B cell (primary cell): ENCODE measurements around the gene CCDC137. TPM values are rescaled to one million over a fixed set of nuclear protein-coding genes. Genes with fewer than 3 reads are reported as not detected.

ENCODE experiments used
- ATAC-seq: fragments of 200-7000 bp; cut with Tn5 transposase; one replicate; pipeline ENCODE4 v1.10.0; 2021; ENCODE audit warnings: low read depth, mild to moderate bottlenecking, moderate number of reproducible peaks, moderate library complexity
- CTCF ChIA-PET: fragments of 350-600 bp; sonication (Branson Sonifier 250); formaldehyde crosslinking; loops from one replicate; lab custom pipeline; 2021; ENCODE audit warnings: antibody characterized with exemption, inconsistent platforms; lab: Charles Lee
- POLR2A ChIA-PET: fragments of 350-600 bp; sonication (Branson Sonifier 250); formaldehyde crosslinking; loops from one replicate; lab custom pipeline; 2021; ENCODE audit warnings: antibody characterized with exemption; lab: Charles Lee
- DNase-seq: peaks from one replicate; pipeline ENCODE4 v3.0.0; 2013
- H2AFZ ChIP-seq: 2 replicates; pipeline ENCODE4 v1.6.1; 2012; ENCODE audit warnings: mild to moderate bottlenecking, low read depth, low read length; ENCODE audit not compliant: insufficient read depth, poor library complexity, severe bottlenecking
- H3K27ac ChIP-seq, 2 donors: 1 replicate in 1 of 2; 2 replicates in 1 of 2; pipeline ENCODE4 v1.5.1; 2012 to 2013; ENCODE audit warnings: low read length in 2 of 2, mild to moderate bottlenecking in 2 of 2, moderate library complexity in 1 of 2
- H3K27me3 ChIP-seq, 4 experiments: fragments of 200-600 bp in 1 of 4; sonication (generic) in 1 of 4; replicated peaks in 1 of 4; 1 replicate in 2 of 4; 2 replicates in 2 of 4; pipeline versions ENCODE4 v1.6.1 to v1.7.0; 2013 to 2016; ENCODE audit warnings: low read length in 3 of 4, mild to moderate bottlenecking in 2 of 4, mixed read lengths in 1 of 4, moderate library complexity in 1 of 4; ENCODE audit not compliant: insufficient read depth in 4 of 4, control insufficient read depth in 3 of 4; ENCODE audit errors: control extremely low read depth in 1 of 4
- H3K36me3 ChIP-seq, 2 experiments: replicated peaks in 1 of 2; 1 replicate in 1 of 2; 2 replicates in 1 of 2; pipeline versions ENCODE4 v1.6.1 to v1.7.1; 2013; ENCODE audit warnings: low read length in 1 of 2; ENCODE audit not compliant: insufficient read depth in 2 of 2, control insufficient read depth in 1 of 2; ENCODE audit errors: control extremely low read depth in 1 of 2, extremely low read depth in 1 of 2
- H3K4me1 ChIP-seq, 2 donors: fragments of 200-600 bp in 1 of 2; sonication (generic) in 1 of 2; 1 replicate in 1 of 2; 2 replicates in 1 of 2; pipeline versions ENCODE4 v1.5.1 to v1.6.1; 2013 to 2017; ENCODE audit warnings: low read length in 2 of 2; ENCODE audit not compliant: control insufficient read depth in 2 of 2, insufficient read depth in 2 of 2
- H3K4me2 ChIP-seq: replicated peaks from 2 replicates; pipeline ENCODE3; 2012; ENCODE audit warnings: mild to moderate bottlenecking, low read depth, low read length; ENCODE audit not compliant: poor library complexity, severe bottlenecking
- H3K4me3 ChIP-seq, 5 experiments: fragments of 200-600 bp in 1 of 5; sonication (generic) in 1 of 5; 1 replicate in 3 of 5; 2 replicates in 2 of 5; pipeline versions ENCODE4 v1.5.1 to v1.7.0; 2011 to 2016; ENCODE audit warnings: low read length in 4 of 5, mild to moderate bottlenecking in 4 of 5, low read depth in 2 of 5, control low read depth in 1 of 5, moderate library complexity in 1 of 5; ENCODE audit not compliant: insufficient read depth in 1 of 5; ENCODE audit errors: control extremely low read depth in 1 of 5, extremely low read depth in 1 of 5
- H3K79me2 ChIP-seq: fragments of 200-600 bp; sonication (generic); one replicate; pipeline ENCODE4 v1.6.0; 2016; ENCODE audit warnings: low read length; ENCODE audit not compliant: control insufficient read depth, insufficient read depth
- H3K9ac ChIP-seq: fragments of 200-600 bp; sonication (generic); 2 replicates; pipeline ENCODE4 v1.6.1; 2017; ENCODE audit warnings: mild to moderate bottlenecking, low read length, moderate library complexity
- H3K9me3 ChIP-seq, 3 donors: one replicate each; pipeline versions ENCODE4 v1.6.1 to v1.7.1; 2013; ENCODE audit warnings: low read length in 2 of 3; ENCODE audit not compliant: control insufficient read depth in 2 of 3, insufficient read depth in 1 of 3; ENCODE audit errors: control extremely low read depth in 1 of 3
- H4K20me1 ChIP-seq: 2 replicates; pipeline ENCODE4 v1.6.0; 2012; ENCODE audit warnings: mild to moderate bottlenecking, low read length; ENCODE audit not compliant: insufficient read depth, control insufficient read depth, poor library complexity, severe bottlenecking
- H3K27ac Mint-ChIP-seq: one replicate; pipeline ENCODE4 v1.8.0; 2021; ENCODE audit warnings: mixed read lengths
- H3K27me3 Mint-ChIP-seq: one replicate; pipeline ENCODE4 v1.8.0; 2021; ENCODE audit warnings: mixed read lengths
- H3K4me1 Mint-ChIP-seq: one replicate; pipeline ENCODE4 v1.8.0; 2021; ENCODE audit warnings: mixed read lengths
- H3K4me3 Mint-ChIP-seq: one replicate; pipeline ENCODE4 v1.8.0; 2021; ENCODE audit warnings: mixed read lengths
- H3K9me3 Mint-ChIP-seq: one replicate; pipeline ENCODE4 v1.8.0; 2022; ENCODE audit warnings: mixed read lengths; ENCODE audit not compliant: insufficient read depth
- CTCF ChIP-seq: fragments of 200-600 bp; IDR thresholded peaks from one replicate; pipeline ENCODE4 v1.8.0; 2022; ENCODE audit warnings: antibody characterized with exemption, mild to moderate bottlenecking
- EZH2 ChIP-seq: IDR thresholded peaks from 2 replicates; pipeline ENCODE4 v1.6.1; 2012; ENCODE audit warnings: borderline replicate concordance, low read depth, mild to moderate bottlenecking, moderate library complexity, low read length; ENCODE audit not compliant: insufficient read depth, poor library complexity, severe bottlenecking
- WGBS: methylation state at CpG from one replicate; pipeline ENCODE4 v1.1.5; 2013; ENCODE audit warnings: missing lambda C conversion rate; ENCODE audit not compliant: insufficient coverage; 5-methylcytosine and 5-hydroxymethylcytosine counted together
- intact Hi-C: fragments of 100-400 bp; cut with micrococcal nuclease; formaldehyde crosslinking; loops from one replicate; pipeline ENCODE4 v1.10.0; 2022
- polyA plus RNA-seq: library from polyadenylated mRNA; depleted of rRNA; stranded (reverse); fragments of >200 nt; gene quantifications from 2 replicates; pipeline ENCODE4 v1.2.3, GENCODE V29; 2012
- total RNA-seq, 2 donors: library from RNA; stranded (reverse); fragments of 120-200 nt in 1 of 2; gene quantifications; 1 replicate in 1 of 2; 2 replicates in 1 of 2; pipeline versions ENCODE4 v1.2.3 to v1.2.4, GENCODE V29; 2013 to 2022

Gene CCDC137
- total and polyA plus RNA-seq, 2 donors (not counting 1 experiment from before 2014, with no cell fraction given): 18.8 to 36.0 TPM

- WGBS: 7% methylated on average over 16 of the region's 16 CpGs
- DNase-seq (no peak), ATAC-seq (no peak)
- peaks cover 22 to 25% of the 10 kb centered on the region in 2 donors for H3K4me1 ChIP-seq
- H3K27ac Mint-ChIP-seq: peak overlapping the region; percentile 32
- no peaks in the 10 kb centered on the region for H3K27me3 ChIP-seq
- TF ChIP-seq EZH2 (no peak), CTCF (no peak)
- H3K4me2 ChIP-seq: peak overlapping the region; percentile 90
- intact Hi-C loops: no loop called here
- ChIA-PET CTCF (interaction anchor here (1.0 to 1.2 kb wide), 2 partner anchors 10 to 18 kb away, joined by 3 to 5 read pairs; partner anchors contain the start of genes CCDC137 and OXLD1), POLR2A (interaction anchor here (0.6 to 2.1 kb wide), 3 partner anchors 18 to 288 kb away, joined by 3 to 10 read pairs (median 6); partner anchors contain the start of genes ALYREF and MRPL12)
- H3K79me2 ChIP-seq: peaks cover 84% of the 10 kb centered on the region
- H3K4me1 Mint-ChIP-seq: peaks cover 33% of the 10 kb centered on the region
- H4K20me1 ChIP-seq: peaks cover 54% of the 10 kb centered on the region
- peak overlapping the region in 1 of 2 donors; percentile 83 for H3K27ac ChIP-seq
- H3K9me3 ChIP-seq: no peaks in the 10 kb centered on the region
- H2AFZ ChIP-seq: peak overlapping the region; percentile 88
- H3K36me3 ChIP-seq: peaks cover 0 to 35% of the 10 kb centered on the region in 2 experiments
- H3K4me3 Mint-ChIP-seq: peak overlapping the region; percentile 91
- no peaks in the 10 kb centered on the region for H3K27me3 Mint-ChIP-seq
- H3K9me3 Mint-ChIP-seq: no peaks in the 10 kb centered on the region
- H3K9ac ChIP-seq: peak overlapping the region; percentile 92
- H3K4me3 ChIP-seq: peak overlapping the region; percentile 58 to 94 (median 93)
Observed at GRCh38 chr17:81684442-81684911, 17.9 kb downstream of the CCDC137 start.

- Histone ChIP-seq H3K79me2 (peaks cover 88% of the 10 kb centered on the region), H3K4me3 (peak overlapping the region in 4 of 5 experiments; percentile 58 to 94 (median 88))
- no peak for DNase-seq
Observed at GRCh38 chr17:81685108-81685507, 18.6 kb downstream of the CCDC137 start.

More at GRCh38 chr17:81685108-81685507, 18.6 kb downstream of the CCDC137 start:
- Histone ChIP-seq H4K20me1 (peaks cover 60% of the 10 kb centered on the region), H3K9ac (peak overlapping the region; percentile 92), H3K27ac (peak overlapping the region in 1 of 2 donors; percentile 83), H2AFZ (no peak overlapping the region), H3K4me1 (peaks cover 22 to 25% of the 10 kb centered on the region in 2 donors), H3K36me3 (peaks cover 0 to 40% of the 10 kb centered on the region in 2 experiments), H3K27me3 (no peaks in the 10 kb centered on the region), H3K4me2 (peak overlapping the region; percentile 90), H3K9me3 (no peaks in the 10 kb centered on the region)
- Mint-ChIP-seq H3K9me3 (no peaks in the 10 kb centered on the region), H3K27me3 (no peaks in the 10 kb centered on the region), H3K4me3 (peak overlapping the region; percentile 91), H3K27ac (no peak overlapping the region), H3K4me1 (peaks cover 33% of the 10 kb centered on the region)
- TF ChIP-seq CTCF: no peak
- TF ChIP-seq EZH2: no peak
- 81% methylated on average over 12 of the region's 12 CpGs for WGBS
- CTCF ChIA-PET: no interaction called here
- no peak for ATAC-seq
- POLR2A ChIA-PET: interaction anchor here (1.0 kb wide), 1 partner anchor 18 kb away, joined by 3 read pairs; the partner anchor contains the start of gene MRPL12
- intact Hi-C loops: no loop called here
